GM12878 (cell line): Measurements from ENCODE around the gene FN1. TPM values are rescaled to one million over a fixed set of nuclear protein-coding genes. Genes with fewer than 3 reads are reported as not detected.

Experiments used
- ATAC-seq: fragments of 200-7000 bp; cut with Tn5 transposase; 3 replicates; pipeline ENCODE4 v1.9.1; 2020; ENCODE audit warnings: mild to moderate bottlenecking, moderate library complexity
- BruUV-seq: library from RNA; stranded (reverse); fragments of 400-500 nt; replicated peaks from 2 replicates; lab custom pipeline; 2021; lab: Mats Ljungman, UMichigan
- CTCF ChIA-PET: fragments of 300-600 bp; sonication (Branson Sonifier 250); formaldehyde crosslinking; extraction: SDS; loops from one replicate; lab custom pipeline; 2021; ENCODE audit warnings: inconsistent platforms; lab: Yijun Ruan, JAX
- POLR2A ChIA-PET: fragments of 350-600 bp; formaldehyde crosslinking; extraction: SDS; loops from one replicate; lab custom pipeline; 2021; ENCODE audit warnings: inconsistent platforms; lab: Charles Lee
- RAD21 ChIA-PET: fragments of 300-600 bp; sonication (Branson Sonifier 250); formaldehyde crosslinking; loops from one replicate; lab custom pipeline; 2023; ENCODE audit warnings: antibody characterized with exemption; ENCODE audit not compliant: unreplicated experiment; lab: Charles Lee
- SMC1A ChIA-PET: fragments of 300-600 bp; sonication (Branson Sonifier 250); formaldehyde crosslinking; loops from one replicate; lab custom pipeline; 2023; ENCODE audit not compliant: unreplicated experiment, uncharacterized antibody; lab: Charles Lee
- DNase-seq: peaks from one replicate; pipeline ENCODE4 v3.0.0-alpha.2; 2011; ENCODE audit warnings: low read depth, low spot score
- FAIRE-seq: peaks from 3 replicates; lab custom pipeline; 2011; peaks lifted over from hg19 to GRCh38; lab: Jason Lieb, UNC
- H2AFZ ChIP-seq: 2 replicates; pipeline ENCODE4 v1.6.0; 2011; ENCODE audit warnings: low read depth, low read length, control low read depth; ENCODE audit not compliant: control insufficient read depth
- H3K27ac ChIP-seq: 2 replicates; pipeline ENCODE4 v1.5.1; 2011; ENCODE audit warnings: control low read depth; ENCODE audit not compliant: control insufficient read depth, insufficient read depth
- H3K27me3 ChIP-seq, 2 experiments: replicated peaks in 1 of 2; 2 replicates each; pipeline versions ENCODE4 v1.6.0 to v1.6.1; 2011; ENCODE audit warnings: low read length in 1 of 2; ENCODE audit not compliant: control insufficient read depth in 2 of 2, insufficient read depth in 2 of 2
- H3K36me3 ChIP-seq, 2 experiments: 2 replicates each; pipeline ENCODE4 v1.5.1; 2011; ENCODE audit warnings: low read length in 1 of 2; ENCODE audit not compliant: control insufficient read depth in 2 of 2, insufficient read depth in 2 of 2
- H3K4me1 ChIP-seq: 2 replicates; pipeline ENCODE4 v1.6.1; 2011; ENCODE audit warnings: mild to moderate bottlenecking, low read length, moderate library complexity, mixed read lengths; ENCODE audit not compliant: control insufficient read depth, insufficient read depth
- H3K4me2 ChIP-seq: 2 replicates; pipeline ENCODE4 v1.6.0; 2011; ENCODE audit warnings: control low read depth; ENCODE audit not compliant: control insufficient read depth, insufficient read depth
- H3K4me3 ChIP-seq: fragments of 200-600 bp; sonication (generic); 2 replicates; pipeline ENCODE4 v1.5.1; 2016
- H3K79me2 ChIP-seq: 2 replicates; pipeline ENCODE4 v1.6.0; 2011; ENCODE audit warnings: low read length; ENCODE audit not compliant: control insufficient read depth, insufficient read depth
- H3K9ac ChIP-seq: 2 replicates; pipeline ENCODE4 v1.8.0; 2011; ENCODE audit warnings: low read length, control low read depth, mixed read lengths; ENCODE audit not compliant: control insufficient read depth, insufficient read depth
- H3K9me3 ChIP-seq: replicated peaks from 3 replicates; pipeline ENCODE4 v1.5.1; 2011; ENCODE audit warnings: mild to moderate bottlenecking, low read length; ENCODE audit not compliant: control insufficient read depth, insufficient read depth
- H4K20me1 ChIP-seq: 2 replicates; pipeline ENCODE4 v1.6.0; 2011; ENCODE audit not compliant: control insufficient read depth, insufficient read depth
- ASH2L ChIP-seq: fragments of 300-600, 200-600 bp; sonication (generic); IDR thresholded peaks from 2 replicates; pipeline ENCODE4 v1.6.1; 2017; ENCODE audit warnings: low read depth, mild to moderate bottlenecking, borderline replicate concordance
- ATF7 ChIP-seq: fragments of 450-650 bp; IDR thresholded peaks from 2 replicates; pipeline ENCODE4 v1.6.1; 2016; ENCODE audit warnings: low read depth, mild to moderate bottlenecking
- CTCF ChIP-seq, 3 experiments: IDR thresholded peaks in 2 of 3; conservative IDR thresholded peaks in 1 of 3; 2 replicates each; pipeline ENCODE4 v1.5.1; 2011; ENCODE audit warnings: low read depth in 3 of 3, low read length in 3 of 3, mild to moderate bottlenecking in 3 of 3, control low read depth in 2 of 3, moderate library complexity in 2 of 3, inconsistent platforms in 1 of 3, mixed read lengths in 1 of 3; ENCODE audit not compliant: control insufficient read depth in 2 of 3, insufficient read depth in 1 of 3; ENCODE audit errors: extremely low read depth in 1 of 3
- ELK1 ChIP-seq: IDR thresholded peaks from 2 replicates; pipeline ENCODE4 v1.6.1; 2012; ENCODE audit warnings: low read depth, low read length, improper control_type of control experiment
- EP300 ChIP-seq, 2 experiments: fragments of 150-350 bp in 1 of 2; IDR thresholded peaks; 2 replicates each; pipeline ENCODE4 v1.6.1; 2011 to 2012; ENCODE audit warnings: low read depth in 2 of 2, low read length in 2 of 2, borderline replicate concordance in 1 of 2, improper control_type of control experiment in 1 of 2, inconsistent platforms in 1 of 2; ENCODE audit not compliant: control insufficient read depth in 1 of 2
- ESRRA ChIP-seq: IDR thresholded peaks from 2 replicates; pipeline ENCODE4 v1.6.1; 2012; ENCODE audit warnings: mild to moderate bottlenecking, low read length, improper control_type of control experiment
- GATAD2B ChIP-seq: fragments of 450-650 bp; conservative IDR thresholded peaks from 2 replicates; pipeline ENCODE4 v1.6.1; 2017; ENCODE audit warnings: low read depth, mild to moderate bottlenecking, moderate library complexity
- IRF4 ChIP-seq: IDR thresholded peaks from 2 replicates; pipeline ENCODE4 v1.6.1; 2011; ENCODE audit warnings: low read depth, low read length
- JUND ChIP-seq: IDR thresholded peaks from 2 replicates; pipeline ENCODE4 v1.6.1; 2012; ENCODE audit warnings: low read depth, mild to moderate bottlenecking, low read length, improper control_type of control experiment, moderate library complexity
- KLF5 ChIP-seq: fragments of 450-650 bp; IDR thresholded peaks from 2 replicates; pipeline ENCODE4 v1.6.1; 2014; ENCODE audit warnings: mild to moderate bottlenecking; ENCODE audit not compliant: partially characterized antibody
- MEF2A ChIP-seq: IDR thresholded peaks from 2 replicates; pipeline ENCODE4 v1.6.1; 2011; ENCODE audit warnings: low read depth, mild to moderate bottlenecking, low read length, moderate library complexity; ENCODE audit not compliant: insufficient read depth
- NFXL1 ChIP-seq: fragments of 450-650 bp; IDR thresholded peaks from 2 replicates; pipeline ENCODE4 v1.6.1; 2017; ENCODE audit warnings: antibody characterized with exemption, mild to moderate bottlenecking, borderline replicate concordance
- POLR2A ChIP-seq: IDR thresholded peaks from 2 replicates; pipeline ENCODE4 v1.6.1; 2011; ENCODE audit warnings: low read depth, mild to moderate bottlenecking, low read length
- SREBF2 ChIP-seq: IDR thresholded peaks from 2 replicates; pipeline ENCODE4 v1.6.1; 2012; ENCODE audit warnings: mild to moderate bottlenecking, low read length
- SRF ChIP-seq, 2 experiments: IDR thresholded peaks; 2 replicates each; pipeline ENCODE4 v1.6.1; 2011; ENCODE audit warnings: low read depth in 2 of 2, low read length in 2 of 2, mild to moderate bottlenecking in 1 of 2, moderate library complexity in 1 of 2
- SUZ12 ChIP-seq: fragments of 200-600 bp; sonication (generic); IDR thresholded peaks from one replicate; pipeline ENCODE4 v1.6.1; 2018; ENCODE audit warnings: antibody characterized with exemption, mild to moderate bottlenecking; ENCODE audit not compliant: unreplicated experiment
- ZNF217 ChIP-seq: fragments of 450-650 bp; IDR thresholded peaks from 2 replicates; pipeline ENCODE4 v1.6.1; 2017; ENCODE audit warnings: antibody characterized with exemption, mild to moderate bottlenecking
- ZNF274 ChIP-seq: IDR thresholded peaks from one replicate; pipeline ENCODE4 v1.8.0; 2011; ENCODE audit not compliant: insufficient read length, insufficient read depth
- WGBS: methylation state at CpG from one replicate; pipeline ENCODE4 v1.1.6; 2016; ENCODE audit warnings: low lambda C conversion rate; ENCODE audit not compliant: insufficient replicate concordance, insufficient coverage; ENCODE audit errors: missing lambda C conversion rate; 5-methylcytosine and 5-hydroxymethylcytosine counted together
- in situ Hi-C: fragments of 300-500 bp; cut with MboI; formaldehyde crosslinking; loops from 9 replicates; pipeline ENCODE4 v1.14.3; 2018; ENCODE audit warnings: mixed read lengths
- intact Hi-C: fragments of 100-400 bp; cut with micrococcal nuclease; formaldehyde crosslinking; loops from one replicate; pipeline ENCODE4 v1.14.2; 2022; ENCODE audit not compliant: unreplicated experiment
- polyA plus RNA-seq, 11 experiments: library from polyadenylated mRNA; depleted of rRNA in 4 of 11; unstranded in 6 of 11; stranded (reverse) in 5 of 11; fragments of >200 nt; fragmentation: Nextera tagmentation in 4 of 11; fragmentation: Illumina TruSeq in 1 of 11; extraction: Ambion mirVana in 4 of 11; extraction: Trizol in 1 of 11; gene quantifications; 1 replicate in 1 of 11; 2 replicates in 10 of 11; pipeline versions ENCODE4 v1.2.1 to v1.2.3, GENCODE V29; 2011 to 2016; ENCODE audit warnings: inconsistent platforms in 2 of 11, missing spikeins in 2 of 11, low read depth in 1 of 11
- total RNA-seq, 4 experiments: library from RNA; depleted of rRNA in 3 of 4; stranded (reverse); fragments of >200 nt in 3 of 4; fragmentation: Illumina TruSeq in 1 of 4; extraction: Trizol in 1 of 4; gene quantifications; 2 replicates each; pipeline versions ENCODE4 v1.2.1 to v1.2.3, GENCODE V29; 2013 to 2021
- TF ChIP-seq, protein P1 (sequence below): fragments of 450-650 bp; conservative IDR thresholded peaks from 2 replicates; pipeline ENCODE4 v1.6.1; 2017; ENCODE audit warnings: mild to moderate bottlenecking, moderate library complexity

The FN1 gene
- total and polyA plus RNA-seq, 10 of the 15 experiments (the other 5 are each of a cell fraction or from before 2014, with no cell fraction given): 0.60 to 9.4 (median 1.5) TPM

- intact Hi-C loops (no loop called here), in situ Hi-C loops (no loop called here)
- no peaks in the 10 kb centered on the region for H3K27me3 ChIP-seq
- ChIA-PET CTCF (interaction anchor here (1.0 to 1.2 kb wide), 2 partner anchors 10 to 16 kb away, joined by 4 to 5 read pairs; no protein-coding TSS in a partner anchor), POLR2A (no interaction called here), SMC1A (interaction anchor here (0.9 to 2.6 kb wide), 5 partner anchors 10 to 176 kb away, joined by 3 to 12 read pairs (median 4); no protein-coding TSS in a partner anchor), RAD21 (interaction anchor here (0.7 kb wide), 1 partner anchor 19 kb away, joined by 3 read pairs; no protein-coding TSS in a partner anchor)
- no peaks in the 10 kb centered on the region for H3K79me2 ChIP-seq
- H3K9me3 ChIP-seq: no peaks in the 10 kb centered on the region
- FAIRE-seq: no peak
- TF ChIP-seq SREBF2 (no peak), ELK1 (no peak), SRF (IDR thresholded peaks at IDR 0.05; ENCODE audit: low read depth in 2 of 2, low read length in 2 of 2) (no peak), JUND (no peak), ASH2L (no peak), ATF7 (no peak), CTCF (IDR thresholded peaks at IDR 0.05 in 2 of 3, conservative IDR thresholded peaks at IDR 0.05 in 1 of 3; ENCODE audit: control insufficient read depth in 2 of 3, extremely low read depth in 1 of 3, insufficient read depth in 1 of 3, low read depth in 3 of 3, low read length in 3 of 3) (no peak), NFXL1 (no peak), SUZ12 (no peak), EP300 (IDR thresholded peaks at IDR 0.05; ENCODE audit: borderline replicate concordance in 1 of 2, control insufficient read depth in 1 of 2, low read depth in 2 of 2, low read length in 2 of 2) (no peak), IRF4 (no peak), ZNF217 (no peak), MEF2A (no peak), GATAD2B (no peak), POLR2A (no peak), ESRRA (no peak), ZNF274 (no peak), KLF5 (no peak)
- TF ChIP-seq, protein P1, sequence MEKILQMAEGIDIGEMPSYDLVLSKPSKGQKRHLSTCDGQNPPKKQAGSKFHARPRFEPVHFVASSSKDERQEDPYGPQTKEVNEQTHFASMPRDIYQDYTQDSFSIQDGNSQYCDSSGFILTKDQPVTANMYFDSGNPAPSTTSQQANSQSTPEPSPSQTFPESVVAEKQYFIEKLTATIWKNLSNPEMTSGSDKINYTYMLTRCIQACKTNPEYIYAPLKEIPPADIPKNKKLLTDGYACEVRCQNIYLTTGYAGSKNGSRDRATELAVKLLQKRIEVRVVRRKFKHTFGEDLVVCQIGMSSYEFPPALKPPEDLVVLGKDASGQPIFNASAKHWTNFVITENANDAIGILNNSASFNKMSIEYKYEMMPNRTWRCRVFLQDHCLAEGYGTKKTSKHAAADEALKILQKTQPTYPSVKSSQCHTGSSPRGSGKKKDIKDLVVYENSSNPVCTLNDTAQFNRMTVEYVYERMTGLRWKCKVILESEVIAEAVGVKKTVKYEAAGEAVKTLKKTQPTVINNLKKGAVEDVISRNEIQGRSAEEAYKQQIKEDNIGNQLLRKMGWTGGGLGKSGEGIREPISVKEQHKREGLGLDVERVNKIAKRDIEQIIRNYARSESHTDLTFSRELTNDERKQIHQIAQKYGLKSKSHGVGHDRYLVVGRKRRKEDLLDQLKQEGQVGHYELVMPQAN: no peak
- H3K9ac ChIP-seq: no peak overlapping the region
- H2AFZ ChIP-seq: no peak overlapping the region
- DNase-seq: no peak
- no peaks in the 10 kb centered on the region for H3K36me3 ChIP-seq
- no TSS peak for BruUV-seq
- WGBS: 45% methylated on average over 2 of the region's 2 CpGs
- no peaks in the 10 kb centered on the region for H3K4me1 ChIP-seq
- H3K27ac ChIP-seq: no peak overlapping the region
- no peak for ATAC-seq
- H3K4me2 ChIP-seq: no peak overlapping the region
- no peak overlapping the region for H3K4me3 ChIP-seq
- no peaks in the 10 kb centered on the region for H4K20me1 ChIP-seq
These were observed 45.3 kb downstream of the FN1 start for GRCh38 chr2:215390550-215390913.
